COR-L47 (cell line): Measurements from ENCODE around the gene ABHD14A.

Source experiments
- DNase-seq: peaks from one replicate; lab custom pipeline; 2025; lab: John Stamatoyannopoulos, UW

Gene ABHD14A

GRCh38 chr3:52020796-52021195 lies 45.9 kb downstream of the ABHD14A start:
- DNase-seq, result no peak

GRCh38 chr3:52021489-52022268 lies 46.8 kb downstream of the ABHD14A start:
- peak; percentile 73 for DNase-seq

- DNase-seq, result peak; percentile 17
Observed at GRCh38 chr3:52022323-52023100, 47.6 kb downstream of the ABHD14A start.

- no peak for DNase-seq
Observed at GRCh38 chr3:52023101-52023770, 48.4 kb downstream of the ABHD14A start.

- peak; percentile 21 for DNase-seq
Observed at GRCh38 chr3:52023860-52024764, 49.2 kb downstream of the ABHD14A start.

GRCh38 chr3:52024765-52025452 lies 50.0 kb downstream of the ABHD14A start:
- DNase-seq, result no peak

GRCh38 chr3:52025453-52025852 lies 50.6 kb downstream of the ABHD14A start:
- no peak for DNase-seq

GRCh38 chr3:52026041-52026440 lies 51.2 kb downstream of the ABHD14A start:
- DNase-seq, result no peak

- no peak for DNase-seq
Observed at GRCh38 chr3:52028572-52028971, 53.7 kb downstream of the ABHD14A start.

- no peak for DNase-seq
Observed at GRCh38 chr3:52029053-52029452, 54.2 kb downstream of the ABHD14A start.

- DNase-seq, result no peak
Observed at GRCh38 chr3:52029535-52029934, 54.7 kb downstream of the ABHD14A start.
